HEK293 (cell line): Measurements from ENCODE around the gene PPY.

Source experiments
- BCL6B ChIP-seq: fragments of 450-650 bp; formaldehyde crosslinking; IDR thresholded peaks from 2 replicates; pipeline ENCODE4 v1.5.1; 2017; ENCODE audit warnings: missing biosample characterization, missing genetic modification characterization
- CTCF ChIP-seq: fragments of 450-650 bp; formaldehyde crosslinking; IDR thresholded peaks from 2 replicates; pipeline ENCODE4 v1.5.1; 2016; ENCODE audit warnings: missing biosample characterization, missing genetic modification characterization
- TSHZ1 ChIP-seq: fragments of 450-650 bp; formaldehyde crosslinking; IDR thresholded peaks from 2 replicates; pipeline ENCODE4 v1.5.1; 2016; ENCODE audit warnings: missing biosample characterization, missing genetic modification characterization, borderline replicate concordance
- ZSCAN16 ChIP-seq: fragments of 450-650 bp; formaldehyde crosslinking; IDR thresholded peaks from 2 replicates; pipeline ENCODE4 v1.5.1; 2016; ENCODE audit warnings: missing biosample characterization, missing genetic modification characterization

- TF ChIP-seq TSHZ1 (tag by site-specific recombination) (no peak), ZSCAN16 (tag by site-specific recombination) (no peak), BCL6B (tag by site-specific recombination) (no peak), CTCF (tag by site-specific recombination) (no peak)
These were observed 3.5 kb downstream of the PPY start for GRCh38 chr17:43938838-43939182.
